HepG2 (cell line): ENCODE results near the gene ARL15. TPM values are rescaled to one million over a fixed set of nuclear protein-coding genes. Genes with fewer than 3 reads are reported as not detected.

Experiments
- ETV6 ChIP-seq: sonication (generic); formaldehyde crosslinking; conservative IDR thresholded peaks from 2 replicates; pipeline ENCODE4 v1.4.0; 2020; ENCODE audit warnings: missing genetic modification reagents
- HDAC6 ChIP-seq: fragments of 200-600 bp; sonication (generic); IDR thresholded peaks from 2 replicates; pipeline ENCODE4 v1.7.0; 2017; ENCODE audit warnings: mild to moderate bottlenecking, antibody characterized with exemption, low read length, low read depth
- MTF2 ChIP-seq: sonication (generic); formaldehyde crosslinking; IDR thresholded peaks from 2 replicates; pipeline ENCODE4 v1.5.0; 2020; ENCODE audit warnings: missing genetic modification reagents, borderline replicate concordance
- NFYB ChIP-seq: sonication (generic); formaldehyde crosslinking; IDR thresholded peaks from 2 replicates; pipeline ENCODE4 v1.4.0; 2020; ENCODE audit warnings: missing genetic modification reagents
- POLR2G ChIP-seq: fragments of 200-400 bp; formaldehyde crosslinking; IDR thresholded peaks from 2 replicates; pipeline ENCODE4 v1.6.1; 2018; ENCODE audit warnings: mild to moderate bottlenecking, low read depth, low read length, moderate library complexity
- TBX2 ChIP-seq: sonication (generic); formaldehyde crosslinking; IDR thresholded peaks from 2 replicates; pipeline ENCODE4 v1.5.0; 2020; ENCODE audit warnings: missing genetic modification reagents, mild to moderate bottlenecking, borderline replicate concordance
- ZBTB20 ChIP-seq: sonication (generic); formaldehyde crosslinking; IDR thresholded peaks from 2 replicates; pipeline ENCODE4 v1.8.1; 2023; ENCODE audit warnings: missing genetic modification reagents, low read depth, mild to moderate bottlenecking, borderline replicate concordance
- ZNF501 ChIP-seq: sonication (generic); formaldehyde crosslinking; IDR thresholded peaks from 2 replicates; pipeline ENCODE4 v1.5.1; 2020; ENCODE audit warnings: mild to moderate bottlenecking, moderate library complexity, missing genetic modification reagents
- polyA plus RNA-seq, 8 experiments: library from polyadenylated mRNA; depleted of rRNA in 3 of 8; stranded (reverse) in 7 of 8; unstranded in 1 of 8; fragments of >200 nt; fragmentation: Illumina TruSeq in 4 of 8; extraction: Trizol in 4 of 8; gene quantifications; 2 replicates each; pipeline versions ENCODE4 v1.2.1 to v1.2.3, GENCODE V29; 2011 to 2016; ENCODE audit warnings: low read depth in 4 of 8, missing spikeins in 1 of 8, mixed read lengths in 1 of 8; ENCODE audit not compliant: insufficient read depth in 1 of 8
- total RNA-seq, 5 experiments: library from RNA; depleted of rRNA; stranded (reverse); fragments of >200 nt; fragmentation: Illumina TruSeq; extraction: Trizol; gene quantifications; 2 replicates each; pipeline ENCODE4 v1.2.3, GENCODE V29; 2016; ENCODE audit warnings: low read depth in 1 of 5
- TF ChIP-seq, protein P1 (sequence below): sonication (generic); formaldehyde crosslinking; IDR thresholded peaks from 2 replicates; pipeline ENCODE4 v1.4.0; 2020; ENCODE audit warnings: missing genetic modification reagents, mild to moderate bottlenecking, borderline replicate concordance
- TF ChIP-seq, protein P2 (sequence below): sonication (generic); formaldehyde crosslinking; IDR thresholded peaks from 2 replicates; pipeline ENCODE4 v1.5.0; 2020; ENCODE audit warnings: mild to moderate bottlenecking, missing genetic modification reagents, borderline replicate concordance
- TF ChIP-seq, protein P3 (sequence below): sonication (generic); formaldehyde crosslinking; IDR thresholded peaks from 2 replicates; pipeline ENCODE4 v1.4.0; 2020; ENCODE audit warnings: missing genetic modification reagents, borderline replicate concordance
- TF ChIP-seq, protein P4 (sequence below), 2 experiments: sonication (generic) in 1 of 2; formaldehyde crosslinking in 1 of 2; IDR thresholded peaks; 2 replicates each; pipeline versions ENCODE4 v1.5.1 to v1.6.1; 2011 to 2020; ENCODE audit warnings: borderline replicate concordance in 1 of 2, low read depth in 1 of 2, low read length in 1 of 2, mild to moderate bottlenecking in 1 of 2, missing genetic modification reagents in 1 of 2, moderate library complexity in 1 of 2

Gene ARL15
- total and polyA plus RNA-seq, 2 of the 13 experiments (the other 11 are each of a cell fraction or from before 2014, with no cell fraction given), result 2.5 to 7.7 TPM

DNA sequence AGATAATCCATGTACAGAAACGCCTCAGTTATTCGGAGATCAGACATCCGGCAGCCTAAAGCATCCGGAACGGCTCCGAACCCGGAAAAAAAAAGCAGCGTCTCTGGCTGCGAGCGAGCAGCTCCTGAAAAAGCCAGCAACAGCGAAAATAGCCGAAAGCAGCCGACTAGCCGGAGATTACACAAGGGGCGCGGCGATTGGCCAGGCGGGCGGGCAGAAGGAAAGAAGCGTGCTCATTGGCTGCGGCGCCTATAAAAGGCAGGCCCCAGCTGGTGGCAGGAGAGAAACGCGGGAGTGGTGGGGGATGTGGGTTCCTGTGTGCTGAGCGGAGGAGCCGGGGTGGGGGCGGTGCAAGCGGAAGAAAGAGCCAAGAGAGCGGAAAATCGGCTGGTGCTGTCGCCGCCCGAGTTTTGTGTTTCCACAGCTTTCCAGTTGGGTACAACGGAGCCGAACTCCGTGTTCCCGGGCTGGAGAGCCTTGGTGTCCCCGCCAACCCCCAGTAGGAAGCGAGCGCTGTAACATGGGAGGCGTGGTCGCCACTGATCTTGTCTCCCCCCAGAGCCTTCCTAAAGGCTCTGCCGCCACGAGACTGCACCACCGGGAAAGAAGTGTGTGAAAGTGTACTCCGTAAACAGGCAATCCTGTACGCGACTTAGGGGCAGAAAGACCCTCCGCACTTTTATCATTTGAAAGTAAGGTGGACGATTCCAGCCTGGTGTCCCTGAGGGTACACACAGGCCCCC, at the start of gene ARL15 (continued):
- TF ChIP-seq, protein P1, sequence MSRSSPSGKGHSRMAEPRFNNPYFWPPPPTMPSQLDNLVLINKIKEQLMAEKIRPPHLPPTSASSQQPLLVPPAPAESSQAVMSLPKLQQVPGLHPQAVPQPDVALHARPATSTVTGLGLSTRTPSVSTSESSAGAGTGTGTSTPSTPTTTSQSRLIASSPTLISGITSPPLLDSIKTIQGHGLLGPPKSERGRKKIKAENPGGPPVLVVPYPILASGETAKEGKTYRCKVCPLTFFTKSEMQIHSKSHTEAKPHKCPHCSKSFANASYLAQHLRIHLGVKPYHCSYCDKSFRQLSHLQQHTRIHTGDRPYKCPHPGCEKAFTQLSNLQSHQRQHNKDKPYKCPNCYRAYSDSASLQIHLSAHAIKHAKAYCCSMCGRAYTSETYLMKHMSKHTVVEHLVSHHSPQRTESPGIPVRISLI (CRISPR knock-in tag), result peak; percentile 92; the same call in 1 of the 2 replicates
- peak; percentile 20; the same call in 1 of the 2 replicates for TF ChIP-seq ZBTB20 (CRISPR knock-in tag)
- TF ChIP-seq NFYB, result peak; percentile 81
- TF ChIP-seq, protein P2, sequence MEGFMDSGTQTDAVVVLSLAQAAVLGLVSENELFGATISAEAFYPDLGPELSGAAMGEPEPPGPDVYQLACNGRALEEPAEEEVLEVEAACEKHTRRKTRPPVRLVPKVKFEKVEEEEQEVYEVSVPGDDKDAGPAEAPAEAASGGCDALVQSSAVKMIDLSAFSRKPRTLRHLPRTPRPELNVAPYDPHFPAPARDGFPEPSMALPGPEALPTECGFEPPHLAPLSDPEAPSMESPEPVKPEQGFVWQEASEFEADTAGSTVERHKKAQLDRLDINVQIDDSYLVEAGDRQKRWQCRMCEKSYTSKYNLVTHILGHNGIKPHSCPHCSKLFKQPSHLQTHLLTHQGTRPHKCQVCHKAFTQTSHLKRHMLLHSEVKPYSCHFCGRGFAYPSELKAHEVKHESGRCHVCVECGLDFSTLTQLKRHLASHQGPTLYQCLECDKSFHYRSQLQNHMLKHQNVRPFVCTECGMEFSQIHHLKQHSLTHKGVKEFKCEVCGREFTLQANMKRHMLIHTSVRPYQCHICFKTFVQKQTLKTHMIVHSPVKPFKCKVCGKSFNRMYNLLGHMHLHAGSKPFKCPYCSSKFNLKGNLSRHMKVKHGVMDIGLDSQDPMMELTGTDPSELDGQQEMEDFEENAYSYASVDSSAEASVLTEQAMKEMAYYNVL (CRISPR knock-in tag), result no peak
- TF ChIP-seq POLR2G, result peak; percentile 98
- TF ChIP-seq, protein P3, sequence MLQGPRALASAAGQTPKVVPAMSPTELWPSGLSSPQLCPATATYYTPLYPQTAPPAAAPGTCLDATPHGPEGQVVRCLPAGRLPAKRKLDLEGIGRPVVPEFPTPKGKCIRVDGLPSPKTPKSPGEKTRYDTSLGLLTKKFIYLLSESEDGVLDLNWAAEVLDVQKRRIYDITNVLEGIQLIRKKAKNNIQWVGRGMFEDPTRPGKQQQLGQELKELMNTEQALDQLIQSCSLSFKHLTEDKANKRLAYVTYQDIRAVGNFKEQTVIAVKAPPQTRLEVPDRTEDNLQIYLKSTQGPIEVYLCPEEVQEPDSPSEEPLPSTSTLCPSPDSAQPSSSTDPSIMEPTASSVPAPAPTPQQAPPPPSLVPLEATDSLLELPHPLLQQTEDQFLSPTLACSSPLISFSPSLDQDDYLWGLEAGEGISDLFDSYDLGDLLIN, result no peak
- TF ChIP-seq ETV6, result no peak
- TF ChIP-seq, protein P4, sequence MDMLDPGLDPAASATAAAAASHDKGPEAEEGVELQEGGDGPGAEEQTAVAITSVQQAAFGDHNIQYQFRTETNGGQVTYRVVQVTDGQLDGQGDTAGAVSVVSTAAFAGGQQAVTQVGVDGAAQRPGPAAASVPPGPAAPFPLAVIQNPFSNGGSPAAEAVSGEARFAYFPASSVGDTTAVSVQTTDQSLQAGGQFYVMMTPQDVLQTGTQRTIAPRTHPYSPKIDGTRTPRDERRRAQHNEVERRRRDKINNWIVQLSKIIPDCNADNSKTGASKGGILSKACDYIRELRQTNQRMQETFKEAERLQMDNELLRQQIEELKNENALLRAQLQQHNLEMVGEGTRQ (IDR thresholded peaks at IDR 0.05; ENCODE audit: low read depth, low read length), result no peak
- TF ChIP-seq, protein P4 (CRISPR knock-in tag; IDR thresholded peaks at IDR 0.05; ENCODE audit: borderline replicate concordance), result no peak
- TF ChIP-seq MTF2 (CRISPR knock-in tag), result no peak
- TF ChIP-seq ZNF501 (CRISPR knock-in tag), result peak; percentile 48; the same call in 1 of the 2 replicates
- TF ChIP-seq HDAC6, result no peak
- peak; percentile 35; the same call in 1 of the 2 replicates for TF ChIP-seq TBX2
